HepG2 (cell line): Measurements from ENCODE around the gene DNAJC11. TPM values are rescaled to one million over a fixed set of nuclear protein-coding genes. Genes with fewer than 3 reads are reported as not detected.

Source experiments
- ATM ChIP-seq: fragments of 450-650 bp; IDR thresholded peaks from 2 replicates; pipeline ENCODE4 v1.7.1; 2017; ENCODE audit warnings: mild to moderate bottlenecking, borderline replicate concordance
- CEBPB ChIP-seq: IDR thresholded peaks from 2 replicates; pipeline ENCODE4 v1.6.1; 2011; ENCODE audit warnings: low read depth, low read length, improper control_type of control experiment, borderline replicate concordance
- HNF4G ChIP-seq, 2 experiments: sonication (generic) in 1 of 2; formaldehyde crosslinking in 1 of 2; IDR thresholded peaks; 2 replicates each; pipeline versions ENCODE4 v1.4.0 to v1.6.1; 2011 to 2020; ENCODE audit warnings: borderline replicate concordance in 2 of 2, low read depth in 2 of 2, mild to moderate bottlenecking in 2 of 2, low read length in 1 of 2, missing genetic modification reagents in 1 of 2, moderate library complexity in 1 of 2
- IKZF4 ChIP-seq: sonication (generic); formaldehyde crosslinking; IDR thresholded peaks from 2 replicates; pipeline ENCODE4 v1.5.1; 2020; ENCODE audit warnings: borderline replicate concordance, mild to moderate bottlenecking, low read depth, missing genetic modification reagents; ENCODE audit errors: not compliant biosample characterization
- MED8 ChIP-seq: sonication (generic); formaldehyde crosslinking; IDR thresholded peaks from 2 replicates; pipeline ENCODE4 v1.8.1; 2023; ENCODE audit warnings: mild to moderate bottlenecking, missing genetic modification reagents; ENCODE audit not compliant: insufficient replicate concordance
- NONO ChIP-seq, 2 experiments: fragments of 450-650 bp in 1 of 2; sonication (generic) in 1 of 2; formaldehyde crosslinking in 1 of 2; IDR thresholded peaks in 1 of 2; conservative IDR thresholded peaks in 1 of 2; 2 replicates each; pipeline versions ENCODE4 v1.6.1 to v1.8.0; 2017 to 2022; ENCODE audit warnings: mild to moderate bottlenecking in 1 of 2, missing genetic modification reagents in 1 of 2, moderate library complexity in 1 of 2
- PRPF4 ChIP-seq: fragments of 200-400 bp; formaldehyde crosslinking; IDR thresholded peaks from 2 replicates; pipeline ENCODE4 v1.6.1; 2016; ENCODE audit warnings: low read length, low read depth; ENCODE audit not compliant: poor library complexity, severe bottlenecking
- RFXAP ChIP-seq: sonication (generic); formaldehyde crosslinking; IDR thresholded peaks from 2 replicates; pipeline ENCODE4 v1.4.0; 2020; ENCODE audit warnings: missing genetic modification reagents, borderline replicate concordance
- SMARCC2 ChIP-seq: fragments of 450-650 bp; IDR thresholded peaks from 2 replicates; pipeline ENCODE4 v1.6.1; 2017; ENCODE audit warnings: antibody characterized with exemption, mild to moderate bottlenecking
- SNAPC2 ChIP-seq: sonication (generic); formaldehyde crosslinking; IDR thresholded peaks from 2 replicates; pipeline ENCODE4 v1.8.1; 2022; ENCODE audit warnings: mild to moderate bottlenecking, missing genetic modification reagents
- SP4 ChIP-seq: sonication (generic); formaldehyde crosslinking; IDR thresholded peaks from 2 replicates; pipeline ENCODE4 v1.8.1; 2023; ENCODE audit warnings: mild to moderate bottlenecking, missing genetic modification reagents
- YY1 ChIP-seq: IDR thresholded peaks from 2 replicates; pipeline ENCODE4 v1.6.1; 2011; ENCODE audit warnings: low read length, low read depth, moderate library complexity, mild to moderate bottlenecking; ENCODE audit not compliant: insufficient read depth, insufficient replicate concordance
- ZNF207 ChIP-seq: fragments of 450-650 bp; IDR thresholded peaks from 2 replicates; pipeline ENCODE4 v1.6.1; 2016; ENCODE audit warnings: antibody characterized with exemption, borderline replicate concordance
- ZNF235 ChIP-seq: sonication (generic); formaldehyde crosslinking; IDR thresholded peaks from 2 replicates; pipeline ENCODE4 v1.8.1; 2023; ENCODE audit warnings: mild to moderate bottlenecking, missing genetic modification reagents, borderline replicate concordance
- ZNF263 ChIP-seq: sonication (generic); formaldehyde crosslinking; IDR thresholded peaks from 2 replicates; pipeline ENCODE4 v1.4.0; 2020; ENCODE audit warnings: missing genetic modification reagents
- ZNF446 ChIP-seq: sonication (generic); formaldehyde crosslinking; IDR thresholded peaks from 2 replicates; pipeline ENCODE4 v1.5.0; 2020; ENCODE audit warnings: mild to moderate bottlenecking, missing genetic modification reagents
- ZNF556 ChIP-seq: sonication (generic); formaldehyde crosslinking; IDR thresholded peaks from 2 replicates; pipeline ENCODE4 v1.4.0; 2020; ENCODE audit warnings: mild to moderate bottlenecking, missing genetic modification reagents, borderline replicate concordance
- ZNF557 ChIP-seq: sonication (generic); formaldehyde crosslinking; IDR thresholded peaks from 2 replicates; pipeline ENCODE4 v1.4.0; 2020; ENCODE audit warnings: missing genetic modification reagents
- ZNF660 ChIP-seq: sonication (generic); formaldehyde crosslinking; IDR thresholded peaks from 2 replicates; pipeline ENCODE4 v1.5.1; 2020; ENCODE audit warnings: mild to moderate bottlenecking, low read depth, missing genetic modification reagents, borderline replicate concordance
- ZSCAN22 ChIP-seq: sonication (generic); formaldehyde crosslinking; IDR thresholded peaks from 2 replicates; pipeline ENCODE4 v1.4.0; 2020; ENCODE audit warnings: mild to moderate bottlenecking, missing genetic modification reagents
- polyA plus RNA-seq, 8 experiments: library from polyadenylated mRNA; depleted of rRNA in 3 of 8; stranded (reverse) in 7 of 8; unstranded in 1 of 8; fragments of >200 nt; fragmentation: Illumina TruSeq in 4 of 8; extraction: Trizol in 4 of 8; gene quantifications; 2 replicates each; pipeline versions ENCODE4 v1.2.1 to v1.2.3, GENCODE V29; 2011 to 2016; ENCODE audit warnings: low read depth in 4 of 8, missing spikeins in 1 of 8, mixed read lengths in 1 of 8; ENCODE audit not compliant: insufficient read depth in 1 of 8
- total RNA-seq, 5 experiments: library from RNA; depleted of rRNA; stranded (reverse); fragments of >200 nt; fragmentation: Illumina TruSeq; extraction: Trizol; gene quantifications; 2 replicates each; pipeline ENCODE4 v1.2.3, GENCODE V29; 2016; ENCODE audit warnings: low read depth in 1 of 5
- TF ChIP-seq, protein P1 (sequence below): IDR thresholded peaks from 2 replicates; pipeline ENCODE4 v1.6.1; 2016
- TF ChIP-seq, protein P2 (sequence below): sonication (generic); formaldehyde crosslinking; IDR thresholded peaks from 2 replicates; pipeline ENCODE4 v1.4.0; 2020; ENCODE audit warnings: mild to moderate bottlenecking, missing genetic modification reagents
- TF ChIP-seq, protein P3 (sequence below): sonication (generic); formaldehyde crosslinking; IDR thresholded peaks from 2 replicates; pipeline ENCODE4 v1.4.0; 2020; ENCODE audit warnings: missing genetic modification reagents
- TF ChIP-seq, protein P4 (sequence below): sonication (generic); formaldehyde crosslinking; IDR thresholded peaks from 2 replicates; pipeline ENCODE4 v1.4.0; 2020; ENCODE audit warnings: mild to moderate bottlenecking, missing genetic modification reagents

The DNAJC11 gene
- total and polyA plus RNA-seq, 2 of the 13 experiments (the other 11 are each of a cell fraction or from before 2014, with no cell fraction given): 25.1 to 47.6 TPM

DNA sequence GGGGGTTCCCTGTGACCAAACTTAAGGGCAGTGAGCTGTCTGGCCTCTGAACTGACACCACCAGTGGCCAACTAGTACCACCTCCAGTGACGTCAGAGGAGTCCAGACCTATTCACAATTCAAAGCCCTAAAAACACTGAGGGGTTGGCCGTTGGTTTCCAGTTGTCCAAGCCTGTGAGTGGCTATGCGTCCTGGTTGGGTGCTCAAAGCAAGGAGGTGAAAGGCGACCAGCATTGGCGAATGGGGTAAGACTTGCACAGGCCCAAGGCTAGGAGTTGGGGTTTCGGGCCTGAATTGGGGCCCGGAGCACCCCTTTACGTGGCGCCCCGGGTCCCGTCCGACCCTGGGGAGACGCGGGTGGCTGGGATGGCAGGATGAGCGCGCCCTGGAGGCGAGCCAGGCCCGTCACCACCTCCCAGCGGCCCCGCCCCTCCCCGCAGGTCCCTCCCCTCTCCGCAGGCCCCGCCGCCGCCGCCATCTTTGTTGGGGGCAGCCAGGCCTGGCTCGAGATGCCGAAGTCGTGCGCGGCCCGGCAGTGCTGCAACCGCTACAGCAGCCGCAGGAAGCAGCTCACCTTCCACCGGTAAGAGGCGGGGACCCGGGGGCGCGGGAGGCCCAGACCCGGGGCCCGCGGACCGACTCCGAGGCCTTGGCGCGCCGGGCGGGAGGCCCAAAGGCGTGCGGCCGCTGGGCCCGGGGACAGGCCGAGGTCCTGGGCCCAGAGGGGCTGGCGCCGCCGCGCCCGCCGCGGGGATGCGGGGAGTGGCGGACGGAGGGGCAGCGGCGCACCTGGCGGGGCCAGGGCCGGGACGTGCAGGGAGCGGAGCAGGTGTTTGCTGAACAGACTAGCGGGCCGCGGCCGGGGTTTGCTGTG, 76.7 kb downstream of the DNAJC11 start, which contains the start of gene THAP3 (continued):
- TF ChIP-seq, protein P1, sequence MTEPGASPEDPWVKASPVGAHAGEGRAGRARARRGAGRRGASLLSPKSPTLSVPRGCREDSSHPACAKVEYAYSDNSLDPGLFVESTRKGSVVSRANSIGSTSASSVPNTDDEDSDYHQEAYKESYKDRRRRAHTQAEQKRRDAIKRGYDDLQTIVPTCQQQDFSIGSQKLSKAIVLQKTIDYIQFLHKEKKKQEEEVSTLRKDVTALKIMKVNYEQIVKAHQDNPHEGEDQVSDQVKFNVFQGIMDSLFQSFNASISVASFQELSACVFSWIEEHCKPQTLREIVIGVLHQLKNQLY (CRISPR knock-in tag): no peak
- TF ChIP-seq YY1: peak; percentile 98
- TF ChIP-seq SP4 (CRISPR knock-in tag): 0 out of 2 replicates have a peak, but pooled peaks have one; percentile 17
- no peak for TF ChIP-seq CEBPB
- no peak for TF ChIP-seq SNAPC2 (CRISPR knock-in tag)
- TF ChIP-seq HNF4G (IDR thresholded peaks at IDR 0.05; ENCODE audit: borderline replicate concordance, low read depth, low read length): no peak
- 0 out of 2 replicates have a peak, but pooled peaks have one; percentile 32 for TF ChIP-seq HNF4G (CRISPR knock-in tag; IDR thresholded peaks at IDR 0.05; ENCODE audit: borderline replicate concordance, low read depth)
- no peak for TF ChIP-seq ZNF207
- 0 out of 2 replicates have a peak, but pooled peaks have one; percentile 63 for TF ChIP-seq ZNF557
- no peak for TF ChIP-seq ZSCAN22 (CRISPR knock-in tag)
- TF ChIP-seq MED8: peak; percentile 30
- TF ChIP-seq, protein P2, sequence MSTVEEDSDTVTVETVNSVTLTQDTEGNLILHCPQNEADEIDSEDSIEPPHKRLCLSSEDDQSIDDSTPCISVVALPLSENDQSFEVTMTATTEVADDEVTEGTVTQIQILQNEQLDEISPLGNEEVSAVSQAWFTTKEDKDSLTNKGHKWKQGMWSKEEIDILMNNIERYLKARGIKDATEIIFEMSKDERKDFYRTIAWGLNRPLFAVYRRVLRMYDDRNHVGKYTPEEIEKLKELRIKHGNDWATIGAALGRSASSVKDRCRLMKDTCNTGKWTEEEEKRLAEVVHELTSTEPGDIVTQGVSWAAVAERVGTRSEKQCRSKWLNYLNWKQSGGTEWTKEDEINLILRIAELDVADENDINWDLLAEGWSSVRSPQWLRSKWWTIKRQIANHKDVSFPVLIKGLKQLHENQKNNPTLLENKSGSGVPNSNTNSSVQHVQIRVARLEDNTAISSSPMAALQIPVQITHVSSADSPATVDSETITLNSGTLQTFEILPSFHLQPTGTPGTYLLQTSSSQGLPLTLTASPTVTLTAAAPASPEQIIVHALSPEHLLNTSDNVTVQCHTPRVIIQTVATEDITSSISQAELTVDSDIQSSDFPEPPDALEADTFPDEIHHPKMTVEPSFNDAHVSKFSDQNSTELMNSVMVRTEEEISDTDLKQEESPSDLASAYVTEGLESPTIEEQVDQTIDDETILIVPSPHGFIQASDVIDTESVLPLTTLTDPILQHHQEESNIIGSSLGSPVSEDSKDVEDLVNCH (CRISPR knock-in tag): no peak
- no peak for TF ChIP-seq PRPF4
- no peak for TF ChIP-seq ZNF235 (CRISPR knock-in tag)
- TF ChIP-seq NONO (IDR thresholded peaks at IDR 0.05): no peak
- TF ChIP-seq NONO (CRISPR knock-in tag; conservative IDR thresholded peaks at IDR 0.05): peak; percentile 86
- TF ChIP-seq ATM: no peak
- TF ChIP-seq ZNF556: peak; percentile 38; the same call in 1 of the 2 replicates
- TF ChIP-seq ZNF660 (CRISPR knock-in tag): no peak
- peak; percentile 11 for TF ChIP-seq IKZF4 (CRISPR knock-in tag)
- peak; percentile 61; the same call in 1 of the 2 replicates for TF ChIP-seq ZNF446 (CRISPR knock-in tag)
- TF ChIP-seq RFXAP (CRISPR knock-in tag): peak; percentile 23; the same call in 1 of the 2 replicates
- no peak for TF ChIP-seq SMARCC2
- TF ChIP-seq, protein P3, sequence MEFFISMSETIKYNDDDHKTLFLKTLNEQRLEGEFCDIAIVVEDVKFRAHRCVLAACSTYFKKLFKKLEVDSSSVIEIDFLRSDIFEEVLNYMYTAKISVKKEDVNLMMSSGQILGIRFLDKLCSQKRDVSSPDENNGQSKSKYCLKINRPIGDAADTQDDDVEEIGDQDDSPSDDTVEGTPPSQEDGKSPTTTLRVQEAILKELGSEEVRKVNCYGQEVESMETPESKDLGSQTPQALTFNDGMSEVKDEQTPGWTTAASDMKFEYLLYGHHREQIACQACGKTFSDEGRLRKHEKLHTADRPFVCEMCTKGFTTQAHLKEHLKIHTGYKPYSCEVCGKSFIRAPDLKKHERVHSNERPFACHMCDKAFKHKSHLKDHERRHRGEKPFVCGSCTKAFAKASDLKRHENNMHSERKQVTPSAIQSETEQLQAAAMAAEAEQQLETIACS: no peak
- TF ChIP-seq, protein P4, sequence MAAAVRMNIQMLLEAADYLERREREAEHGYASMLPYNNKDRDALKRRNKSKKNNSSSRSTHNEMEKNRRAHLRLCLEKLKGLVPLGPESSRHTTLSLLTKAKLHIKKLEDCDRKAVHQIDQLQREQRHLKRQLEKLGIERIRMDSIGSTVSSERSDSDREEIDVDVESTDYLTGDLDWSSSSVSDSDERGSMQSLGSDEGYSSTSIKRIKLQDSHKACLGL: no peak; the same call in none of the 2 replicates
- peak; percentile 21; the same call in 1 of the 2 replicates for TF ChIP-seq ZNF263 (CRISPR knock-in tag)
